ENCODE data around the gene EMP2. TPM values are rescaled to one million over a fixed set of nuclear protein-coding genes. Genes with fewer than 3 reads are reported as not detected.

The EMP2 gene
- total RNA-seq, 1 experiment from 2014 or later: 14.4 TPM

- no peak overlapping the region for H3K4me2 ChIP-seq (ENCODE audit: insufficient read depth, insufficient read length, low read length)
- H4K91ac ChIP-seq (ENCODE audit: insufficient read length, low read depth, low read length): no peak overlapping the region
- no peaks in the 10 kb centered on the region for H3K9me3 ChIP-seq (ENCODE audit: control insufficient read depth, low read depth, low read length)
- H3K4ac ChIP-seq (ENCODE audit: low read depth, low read length): no peak overlapping the region
- no peak overlapping the region for H3K4me3 Mint-ChIP-seq
- TF ChIP-seq CTCF (conservative IDR thresholded peaks at IDR 0.05): no peak
- H4K5ac ChIP-seq (ENCODE audit: insufficient read length, low read depth, low read length): no peak overlapping the region
- H3K27me3 Mint-ChIP-seq (ENCODE audit: low read depth): no peaks in the 10 kb centered on the region
- no peaks in the 10 kb centered on the region for H4K20me1 ChIP-seq (ENCODE audit: control insufficient read depth, insufficient read depth, insufficient read length)
- H3K4me1 ChIP-seq (ENCODE audit: insufficient read depth, low read length): no peaks in the 10 kb centered on the region
- H3K4me1 Mint-ChIP-seq: no peaks in the 10 kb centered on the region
- no peak overlapping the region for H4K8ac ChIP-seq (replicated peaks; ENCODE audit: insufficient read length, low read depth, low read length)
- H3K18ac ChIP-seq (ENCODE audit: insufficient read length, low read depth, low read length): no peak overlapping the region
- no CpG with 5 or more reads among the region's 1 CpG for WGBS (ENCODE audit: extremely low coverage, insufficient read length, low lambda C conversion rate)
- H3K79me2 ChIP-seq (ENCODE audit: insufficient read depth, low read length): no peaks in the 10 kb centered on the region
- no peak overlapping the region for H3K56ac ChIP-seq (ENCODE audit: insufficient read length, low read depth, low read length)
- H3K9me3 Mint-ChIP-seq: no peaks in the 10 kb centered on the region
- H3K27me3 ChIP-seq (ENCODE audit: insufficient read depth, low read length): no peaks in the 10 kb centered on the region
- no peak overlapping the region for H2AK5ac ChIP-seq (ENCODE audit: insufficient read length, low read length)
- no peak overlapping the region for H3K27ac ChIP-seq (ENCODE audit: insufficient read length, low read depth, low read length)
- no peaks in the 10 kb centered on the region for H3K23me2 ChIP-seq (ENCODE audit: insufficient read length, low read depth, low read length, poor library complexity, severe bottlenecking)
- H2BK15ac ChIP-seq (ENCODE audit: low read depth, low read length): no peak overlapping the region
- DNase-seq: no peak
- no peak overlapping the region for H3K23ac ChIP-seq (ENCODE audit: insufficient read length, low read depth, low read length)
- H3T11ph ChIP-seq (ENCODE audit: low read length): no peak overlapping the region
- no peak overlapping the region for H2AFZ ChIP-seq (ENCODE audit: low read length)
- no peak overlapping the region for H3K14ac ChIP-seq (ENCODE audit: insufficient read depth, low read length)
- no peak overlapping the region for H3K9ac ChIP-seq (ENCODE audit: extremely low read depth, insufficient read length, low read length)
- no peak overlapping the region for H2BK12ac ChIP-seq (ENCODE audit: insufficient read length, low read depth, low read length)
- no peak overlapping the region for H3K27ac Mint-ChIP-seq
- H3K36me3 Mint-ChIP-seq (ENCODE audit: insufficient read depth in 1 of 3, low read depth in 3 of 3): no peaks in the 10 kb centered on the region
- no peak overlapping the region for H2BK5ac ChIP-seq (ENCODE audit: insufficient read length, low read length)
- no peak overlapping the region for H2BK120ac ChIP-seq (ENCODE audit: low read depth, low read length, poor library complexity, severe bottlenecking)
- H3K79me1 ChIP-seq (ENCODE audit: insufficient read depth, low read depth, low read length, poor library complexity, severe bottlenecking): no peaks in the 10 kb centered on the region
- no peak overlapping the region for H2BK20ac ChIP-seq (ENCODE audit: low read depth, low read length, poor library complexity, severe bottlenecking)
These were observed 50.3 kb downstream of the EMP2 start for GRCh38 chr16:10529895-10530669.

Measured in H9 (cell line).